Stimulated activated CD4-positive, alpha-beta T cell treated with anti-CD3 and anti-CD28 coated beads, Interleukin-4, amount 100 ng/mL, for 48 hours (primary cell): ENCODE measurements around the gene COBL.

Experiments used
- DNase-seq, 2 donors: peaks; one replicate each; pipeline ENCODE4 v3.0.0-alpha.2; 2020; ENCODE audit warnings: low read depth in 2 of 2

The COBL gene

GRCh38 chr7:51250512-51250911 is 66.1 kb downstream of the COBL start:
- DNase-seq = no peak

DNA sequence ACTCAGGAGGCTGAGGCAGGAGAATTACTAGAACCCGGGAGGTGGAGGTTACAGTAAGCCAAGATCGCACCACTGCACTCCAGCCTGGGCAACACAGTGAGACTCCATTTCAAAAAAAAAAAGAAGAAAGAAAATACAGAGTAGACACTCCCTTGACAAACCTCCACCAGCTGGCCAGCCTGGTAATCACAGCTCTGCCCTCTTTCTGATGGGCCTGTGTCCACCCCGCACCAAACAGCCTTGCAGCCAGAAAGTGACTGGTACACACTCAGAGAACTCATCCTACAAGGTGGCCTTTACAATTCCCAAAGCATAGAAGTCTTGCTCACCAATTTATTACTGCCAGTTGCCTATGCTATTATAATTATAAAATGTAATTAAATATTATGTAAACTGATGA is 66.6 kb downstream of the COBL start:
- no peak for DNase-seq

DNA sequence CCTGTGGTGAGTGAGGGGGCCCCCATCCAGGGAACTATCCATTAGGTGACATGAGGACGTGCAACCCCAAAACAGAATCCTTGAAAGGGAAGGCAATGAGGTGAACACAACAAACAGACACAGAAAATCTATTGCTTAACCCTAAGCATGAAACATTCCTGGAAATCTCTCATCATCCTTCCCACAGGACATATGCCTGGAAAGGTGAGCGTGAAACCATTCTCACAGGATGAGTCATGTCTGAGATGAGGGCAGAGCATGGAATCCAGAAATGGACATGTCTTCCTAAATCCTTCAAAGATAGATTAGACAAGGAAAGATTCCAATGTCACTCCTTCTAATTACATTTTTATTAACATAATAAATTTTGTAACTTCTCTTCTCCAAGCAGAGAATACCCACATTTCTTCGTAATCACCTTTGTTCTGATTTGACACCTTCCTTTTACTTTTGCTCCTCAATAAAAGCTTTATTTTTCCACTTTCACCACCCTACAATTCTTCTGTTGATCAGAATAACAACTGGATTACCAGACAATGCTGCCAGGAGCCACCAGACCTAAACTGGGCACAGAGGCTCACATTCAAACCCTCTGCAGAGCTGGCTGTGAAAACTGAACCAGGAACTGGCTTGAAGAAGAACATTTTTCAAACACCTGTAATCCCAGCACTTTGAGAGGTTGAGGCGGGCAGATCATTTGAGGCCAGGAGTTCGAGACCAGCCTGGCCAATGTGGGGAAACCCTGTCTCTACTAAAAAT is 67.2 kb downstream of the COBL start:
- no peak for DNase-seq

GRCh38 chr7:51246258-51247245 is 70.1 kb downstream of the COBL start:
- no peak for DNase-seq

- no peak for DNase-seq
Measured at GRCh38 chr7:51244885-51245284, 71.7 kb downstream of the COBL start.

GRCh38 chr7:51244053-51244452 is 72.6 kb downstream of the COBL start:
- no peak for DNase-seq

- DNase-seq = no peak
Measured at GRCh38 chr7:51243631-51244030, 73.0 kb downstream of the COBL start.

DNA sequence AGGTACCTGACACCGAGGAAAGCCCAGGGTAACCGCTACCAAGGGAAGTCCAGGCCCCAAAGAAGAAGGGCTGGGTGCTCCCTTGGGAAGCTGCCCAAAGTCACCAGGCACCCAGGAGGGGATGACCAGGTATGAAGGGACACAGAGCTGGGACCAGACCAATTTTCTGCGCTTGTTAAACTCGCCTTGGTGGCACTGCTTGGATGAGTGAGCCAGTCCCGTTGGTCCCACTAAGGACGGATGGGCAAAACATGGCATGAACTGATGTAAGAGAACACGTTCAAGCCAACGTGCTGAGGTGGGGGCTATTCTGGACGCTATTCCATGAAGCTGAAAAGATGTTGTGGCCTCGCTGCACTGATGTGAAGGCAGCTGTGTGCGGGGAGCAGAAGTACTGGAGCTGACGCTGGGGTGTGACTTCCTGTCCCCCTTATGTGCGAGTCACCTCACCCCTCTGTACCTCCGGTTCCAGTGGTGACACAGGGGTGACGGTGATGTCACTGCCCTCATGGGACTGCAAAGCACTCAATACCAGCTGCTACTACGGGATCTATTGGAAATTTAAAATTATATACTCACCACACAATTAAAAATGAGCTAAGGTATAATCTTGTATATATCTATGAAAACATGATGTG is 73.6 kb downstream of the COBL start:
- no peak for DNase-seq

GRCh38 chr7:51242007-51242691 is 74.5 kb downstream of the COBL start:
- DNase-seq = no peak

- no peak for DNase-seq
Measured at GRCh38 chr7:51240868-51241267, 75.7 kb downstream of the COBL start.

- DNase-seq = no peak
Measured at GRCh38 chr7:51239691-51240090, 76.9 kb downstream of the COBL start.

DNA sequence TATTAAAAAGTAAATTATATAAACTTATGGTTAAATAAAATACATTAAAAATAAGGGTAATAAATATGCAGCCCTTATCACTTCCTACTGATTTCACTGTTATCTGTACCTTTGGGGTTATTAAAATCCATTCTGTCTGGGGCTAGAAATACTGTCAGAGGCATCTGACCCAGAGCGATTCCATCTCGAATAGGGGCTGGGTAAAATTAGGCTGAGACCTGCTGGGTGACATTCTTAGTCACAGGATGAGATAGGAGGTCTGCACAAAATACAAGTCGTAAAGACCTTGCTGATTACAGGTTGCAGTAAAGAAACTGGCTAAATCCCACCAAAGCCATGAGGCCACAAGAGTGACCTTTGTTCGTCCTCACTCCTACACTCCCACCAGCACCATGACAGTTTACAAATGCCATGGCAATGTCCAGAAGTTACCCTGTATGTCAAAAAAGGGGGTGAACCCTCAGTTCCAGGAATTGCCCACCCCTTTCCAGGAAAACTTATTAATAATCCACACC is 77.6 kb downstream of the COBL start:
- no peak for DNase-seq

DNA sequence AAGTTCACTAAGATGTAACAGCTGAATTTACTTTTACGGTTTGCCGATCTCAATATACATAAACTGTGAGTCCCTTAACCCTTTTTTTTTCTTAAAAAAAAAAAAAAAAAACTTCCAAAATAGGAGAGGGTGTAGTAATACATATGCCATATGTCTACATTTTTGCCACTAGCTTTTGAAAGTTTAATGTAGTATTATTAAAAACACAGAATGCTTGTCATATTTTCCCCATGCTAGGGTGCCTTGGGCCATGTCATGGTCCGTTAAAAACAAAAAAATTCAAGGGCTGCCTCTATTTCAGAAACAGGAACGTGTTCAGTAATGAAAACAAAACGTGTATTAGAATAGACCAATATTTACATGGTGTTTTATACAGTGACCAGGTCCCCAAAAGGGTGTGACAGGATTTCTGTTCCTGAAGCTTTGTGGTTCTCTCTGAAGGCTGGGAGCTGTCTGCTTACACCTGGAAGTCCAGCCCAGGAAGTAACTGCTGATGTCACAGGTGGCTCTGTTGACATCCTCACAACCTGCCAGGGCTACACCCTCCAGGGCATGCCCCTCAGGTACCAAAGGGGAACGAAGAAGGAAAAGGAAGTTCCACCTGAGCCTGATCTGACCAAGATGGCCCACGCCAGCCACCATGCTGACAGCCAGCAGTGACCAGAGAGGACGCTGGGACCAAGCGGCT is 79.0 kb downstream of the COBL start:
- no peak for DNase-seq

GRCh38 chr7:51236470-51237132 is 80.0 kb downstream of the COBL start:
- no peak for DNase-seq

DNA sequence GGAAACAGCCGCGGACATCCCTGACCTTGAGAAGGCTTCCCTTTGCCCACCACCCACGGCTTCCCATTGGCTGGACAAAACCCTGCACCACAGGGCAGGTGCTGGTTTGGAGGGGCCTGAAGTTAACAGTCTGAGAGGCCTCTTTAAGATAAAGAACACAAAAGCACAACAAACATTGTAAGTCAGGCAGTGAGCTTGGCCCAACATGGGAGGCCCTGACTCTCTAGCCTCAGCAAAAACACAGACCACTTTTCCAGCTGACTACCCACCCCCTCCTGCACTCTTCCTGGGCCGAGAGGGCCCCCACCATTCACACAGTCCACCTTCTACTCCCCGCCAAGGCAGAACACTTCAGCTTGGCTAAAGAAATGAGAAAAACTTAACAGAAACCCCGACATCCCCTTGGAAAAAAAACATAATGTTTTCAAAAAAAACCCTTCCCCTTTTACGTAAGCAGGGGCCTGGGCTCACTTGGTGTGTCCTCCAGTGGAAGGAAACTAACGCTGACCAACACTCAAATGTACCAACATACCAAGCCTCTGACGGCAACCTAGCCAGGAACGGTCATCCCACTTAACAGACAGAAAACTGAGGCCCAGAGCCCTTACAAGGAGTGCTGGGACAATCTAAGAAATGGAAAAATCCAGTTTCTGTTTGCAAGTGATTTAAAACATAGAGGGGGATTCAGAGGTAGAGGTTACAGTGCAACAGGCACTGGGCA is 80.9 kb downstream of the COBL start:
- no peak for DNase-seq

DNA sequence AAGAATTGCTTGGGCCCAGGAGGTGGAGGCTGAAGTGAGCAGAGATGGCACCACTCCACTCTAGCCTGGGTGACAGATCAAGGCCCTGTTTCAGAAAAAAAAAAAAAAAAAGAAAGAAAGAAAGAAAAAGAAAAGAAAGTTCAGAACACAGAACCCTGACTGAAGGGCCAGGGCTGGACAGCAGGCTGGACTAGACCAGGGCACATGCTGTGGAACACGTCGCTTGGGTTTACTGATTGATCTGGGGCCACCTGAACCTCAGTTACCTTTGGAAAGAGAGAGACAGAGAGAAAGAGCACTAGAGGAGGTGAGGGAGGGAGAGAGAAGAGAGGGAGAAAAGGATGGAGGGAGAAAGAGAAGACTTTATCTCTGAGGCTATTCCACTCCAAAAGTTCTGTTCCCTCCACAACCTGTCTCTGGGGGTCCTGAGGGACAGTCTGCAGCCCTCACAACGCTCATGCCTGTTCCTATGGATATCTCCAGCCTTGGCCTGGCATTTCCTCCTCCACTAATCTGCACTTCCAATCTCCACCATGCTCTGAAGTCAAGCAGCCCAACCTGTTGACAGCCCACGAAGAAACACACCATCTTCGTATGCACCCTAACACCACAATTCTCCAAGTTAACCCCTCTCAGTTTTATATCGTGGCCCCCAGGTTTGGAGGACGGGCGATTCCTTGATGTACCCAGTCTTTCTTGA is 81.8 kb downstream of the COBL start:
- DNase-seq = no peak

GRCh38 chr7:51234139-51234538 is 82.5 kb downstream of the COBL start:
- DNase-seq = no peak

DNA sequence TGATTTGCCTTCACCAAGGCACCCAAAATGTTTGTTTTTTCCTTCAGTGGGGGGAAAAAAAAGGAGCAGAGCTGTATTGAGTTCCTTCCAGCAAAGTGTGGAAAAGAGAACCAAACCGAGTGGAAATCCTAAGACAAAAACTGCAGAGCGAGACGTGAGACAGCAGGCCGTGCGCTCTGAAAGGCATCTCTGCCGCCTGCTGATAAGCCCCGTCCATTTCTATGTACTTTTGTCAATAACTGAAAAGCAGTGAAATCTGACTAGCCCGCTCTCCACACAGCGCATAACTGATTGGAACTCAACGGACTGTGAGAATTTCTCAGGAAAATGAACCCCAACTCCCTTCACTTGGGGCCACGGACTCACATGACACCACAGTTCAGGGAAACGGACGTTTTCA is 83.2 kb downstream of the COBL start:
- no peak for DNase-seq

GRCh38 chr7:51230723-51231122 is 85.9 kb downstream of the COBL start:
- no peak for DNase-seq
